ENCODE results near the gene VEGFA. TPM values are rescaled to one million over a fixed set of nuclear protein-coding genes. Genes with fewer than 3 reads are reported as not detected.

VEGFA gene
- polyA plus RNA-seq, 3 donors: 19.0 to 454 (median 32.0) TPM

- Mint-ChIP-seq H3K27ac (peak overlapping the region in 1 of 7 donors; percentile 52), H3K4me3 (no peak overlapping the region), H3K27me3 (ENCODE audit: low read depth in 3 of 3) (peaks cover 7 to 22% (median 16%) of the 10 kb centered on the region in 3 donors), H3K4me1 (peaks cover 6% of the 10 kb centered on the region), H3K9me3 (no peaks in the 10 kb centered on the region), H3K36me3 (no peaks in the 10 kb centered on the region)
- Histone ChIP-seq H3K79me2 (ENCODE audit: insufficient read depth, low read length) (no peaks in the 10 kb centered on the region), H3K27ac (ENCODE audit: low read depth in 1 of 2, low read length in 2 of 2) (no peak overlapping the region), H4K20me1 (ENCODE audit: insufficient read depth, low read length) (no peaks in the 10 kb centered on the region), H3K9me3 (replicated peaks in 1 of 2; ENCODE audit: control insufficient read depth in 1 of 2, insufficient read depth in 1 of 2, low read length in 2 of 2) (no peaks in the 10 kb centered on the region), H3K9ac (ENCODE audit: insufficient read depth, low read length, poor library complexity, severe bottlenecking) (no peak overlapping the region), H3K4me1 (ENCODE audit: control insufficient read depth in 1 of 2, insufficient read depth in 2 of 2, low read length in 2 of 2) (peaks cover 0 to 4% of the 10 kb centered on the region in 2 donors), H3K36me3 (replicated peaks in 1 of 2; ENCODE audit: control insufficient read depth in 1 of 2, insufficient read depth in 2 of 2, low read length in 2 of 2) (no peaks in the 10 kb centered on the region), H2AFZ (ENCODE audit: insufficient read depth, low read depth, low read length, poor library complexity, severe bottlenecking) (no peak overlapping the region), H3K4me3 (replicated peaks in 1 of 3; ENCODE audit: low read depth in 2 of 3, low read length in 3 of 3) (no peak overlapping the region), H3K27me3 (ENCODE audit: control insufficient read depth in 2 of 2, insufficient read depth in 2 of 2, low read length in 2 of 2) (peaks cover 0 to 6% of the 10 kb centered on the region in 2 donors), H3K4me2 (replicated peaks; ENCODE audit: extremely low read depth, low read length, poor library complexity, severe bottlenecking) (no peak overlapping the region)
- DNase-seq: no peak
- TF ChIP-seq, protein P1, sequence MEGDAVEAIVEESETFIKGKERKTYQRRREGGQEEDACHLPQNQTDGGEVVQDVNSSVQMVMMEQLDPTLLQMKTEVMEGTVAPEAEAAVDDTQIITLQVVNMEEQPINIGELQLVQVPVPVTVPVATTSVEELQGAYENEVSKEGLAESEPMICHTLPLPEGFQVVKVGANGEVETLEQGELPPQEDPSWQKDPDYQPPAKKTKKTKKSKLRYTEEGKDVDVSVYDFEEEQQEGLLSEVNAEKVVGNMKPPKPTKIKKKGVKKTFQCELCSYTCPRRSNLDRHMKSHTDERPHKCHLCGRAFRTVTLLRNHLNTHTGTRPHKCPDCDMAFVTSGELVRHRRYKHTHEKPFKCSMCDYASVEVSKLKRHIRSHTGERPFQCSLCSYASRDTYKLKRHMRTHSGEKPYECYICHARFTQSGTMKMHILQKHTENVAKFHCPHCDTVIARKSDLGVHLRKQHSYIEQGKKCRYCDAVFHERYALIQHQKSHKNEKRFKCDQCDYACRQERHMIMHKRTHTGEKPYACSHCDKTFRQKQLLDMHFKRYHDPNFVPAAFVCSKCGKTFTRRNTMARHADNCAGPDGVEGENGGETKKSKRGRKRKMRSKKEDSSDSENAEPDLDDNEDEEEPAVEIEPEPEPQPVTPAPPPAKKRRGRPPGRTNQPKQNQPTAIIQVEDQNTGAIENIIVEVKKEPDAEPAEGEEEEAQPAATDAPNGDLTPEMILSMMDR (IDR thresholded peaks at IDR 0.05): no peak
- whole genome bisulfite sequencing (ENCODE audit: insufficient coverage): 86% methylated on average over 2 of the region's 5 CpGs
- intact Hi-C loops (cut with micrococcal nuclease): no loop called here
Observed at GRCh38 chr6:43743682-43744381, 26.2 kb upstream of the VEGFA start.

DNA sequence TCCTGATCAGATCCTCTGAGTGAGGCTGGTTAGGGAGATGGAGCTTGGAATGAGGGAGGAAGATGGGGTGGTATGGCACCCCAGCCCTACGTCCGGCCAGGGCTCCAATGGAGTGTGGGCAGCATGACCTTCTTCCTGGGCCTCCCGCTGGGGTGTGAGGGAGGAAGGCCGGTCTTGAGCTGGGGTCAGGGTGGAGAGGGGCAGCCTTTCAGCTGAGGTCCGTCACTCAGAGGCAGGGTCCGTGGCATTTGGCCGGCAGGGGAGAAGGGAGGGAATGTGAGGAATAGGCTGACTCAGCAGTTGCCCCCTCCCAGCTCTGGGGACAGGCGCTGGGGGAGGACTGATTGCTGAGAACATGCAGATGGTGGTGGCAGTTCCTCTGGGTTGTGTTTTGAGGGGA, 25.5 kb upstream of the VEGFA start:
- no peak overlapping the region for H3K9ac ChIP-seq (ENCODE audit: insufficient read depth, low read length, poor library complexity, severe bottlenecking)
- no peak for DNase-seq

More for the DNA sequence above, 25.5 kb upstream of the VEGFA start:
- TF ChIP-seq, protein P1 (IDR thresholded peaks at IDR 0.05): no peak
- no peaks in the 10 kb centered on the region for H3K9me3 Mint-ChIP-seq
- Histone ChIP-seq H3K4me1 (ENCODE audit: control insufficient read depth in 1 of 2, insufficient read depth in 2 of 2, low read length in 2 of 2) (peaks cover 0 to 4% of the 10 kb centered on the region in 2 donors), H3K4me3 (replicated peaks in 1 of 3; ENCODE audit: low read depth in 2 of 3, low read length in 3 of 3) (no peak overlapping the region), H3K27ac (ENCODE audit: low read depth in 1 of 2, low read length in 2 of 2) (no peak overlapping the region), H2AFZ (ENCODE audit: insufficient read depth, low read depth, low read length, poor library complexity, severe bottlenecking) (no peak overlapping the region), H3K9me3 (replicated peaks in 1 of 2; ENCODE audit: control insufficient read depth in 1 of 2, insufficient read depth in 1 of 2, low read length in 2 of 2) (no peaks in the 10 kb centered on the region), H3K4me2 (replicated peaks; ENCODE audit: extremely low read depth, low read length, poor library complexity, severe bottlenecking) (no peak overlapping the region), H3K36me3 (replicated peaks in 1 of 2; ENCODE audit: control insufficient read depth in 1 of 2, insufficient read depth in 2 of 2, low read length in 2 of 2) (no peaks in the 10 kb centered on the region), H3K79me2 (ENCODE audit: insufficient read depth, low read length) (no peaks in the 10 kb centered on the region), H3K27me3 (ENCODE audit: control insufficient read depth in 2 of 2, insufficient read depth in 2 of 2, low read length in 2 of 2) (peaks cover 0 to 6% of the 10 kb centered on the region in 2 donors), H4K20me1 (ENCODE audit: insufficient read depth, low read length) (no peaks in the 10 kb centered on the region)
- 91% methylated on average over 8 of the region's 8 CpGs for WGBS (ENCODE audit: insufficient coverage)
- intact Hi-C loops (cut with micrococcal nuclease): no loop called here
- peaks cover 6% of the 10 kb centered on the region for H3K4me1 Mint-ChIP-seq
- no peak overlapping the region for H3K27ac Mint-ChIP-seq
- H3K4me3 Mint-ChIP-seq: no peak overlapping the region
- peaks cover 7 to 22% (median 17%) of the 10 kb centered on the region in 3 donors for H3K27me3 Mint-ChIP-seq (ENCODE audit: low read depth in 3 of 3)
- no peaks in the 10 kb centered on the region for H3K36me3 Mint-ChIP-seq

Data from CD14-positive monocyte (primary cell).